GM19193 (cell line): ENCODE results near the gene BTBD7.

Source experiments
- POLR2A ChIP-seq: IDR thresholded peaks from 4 replicates; pipeline ENCODE4 v1.6.1; 2011; ENCODE audit not compliant: insufficient read depth, insufficient read length; ENCODE audit errors: extremely low read depth

The BTBD7 gene

DNA sequence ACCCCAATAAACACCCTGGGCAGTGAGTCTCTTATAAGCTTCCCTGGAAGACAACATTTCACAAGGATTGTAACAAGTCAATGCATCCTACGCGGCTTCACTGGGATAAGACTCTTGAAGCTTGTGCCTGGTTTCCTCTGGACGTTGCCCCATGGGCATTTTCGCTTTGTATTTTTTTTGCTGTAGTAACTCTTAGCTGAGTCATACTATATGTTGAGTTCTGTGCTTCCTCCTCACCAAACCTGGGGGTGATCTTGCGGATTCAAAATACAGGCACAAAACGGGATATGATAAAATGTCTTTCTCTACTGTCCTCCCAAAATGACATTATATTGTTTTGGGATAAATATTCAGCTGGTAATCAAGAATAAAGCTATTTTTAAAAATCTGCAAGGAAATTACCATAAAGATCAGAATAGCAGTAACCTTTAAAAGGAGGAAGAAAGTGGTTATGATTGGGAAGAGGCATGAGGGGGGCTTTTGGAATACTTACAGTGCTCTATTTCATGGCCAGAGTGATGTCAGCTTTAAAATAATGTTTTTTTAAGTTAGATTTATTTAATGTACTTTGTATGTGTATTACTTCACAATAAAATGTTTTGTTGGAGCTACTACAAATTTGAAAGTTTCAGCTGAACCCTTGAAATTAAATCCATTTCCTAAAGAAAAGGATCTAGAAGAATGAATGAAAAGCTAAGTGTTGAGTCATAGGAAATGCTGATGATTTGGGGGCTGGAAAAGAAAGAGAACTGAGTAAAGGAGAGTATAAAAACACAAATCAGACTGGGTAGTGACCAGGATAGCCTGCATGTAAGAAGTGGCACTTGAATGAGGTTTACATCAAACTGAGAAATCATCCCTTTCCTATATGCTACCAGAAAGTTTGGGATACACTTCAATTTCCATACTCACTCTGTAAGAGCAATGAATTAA, 14.7 kb downstream of the BTBD7 start:
- no peak for TF ChIP-seq POLR2A

DNA sequence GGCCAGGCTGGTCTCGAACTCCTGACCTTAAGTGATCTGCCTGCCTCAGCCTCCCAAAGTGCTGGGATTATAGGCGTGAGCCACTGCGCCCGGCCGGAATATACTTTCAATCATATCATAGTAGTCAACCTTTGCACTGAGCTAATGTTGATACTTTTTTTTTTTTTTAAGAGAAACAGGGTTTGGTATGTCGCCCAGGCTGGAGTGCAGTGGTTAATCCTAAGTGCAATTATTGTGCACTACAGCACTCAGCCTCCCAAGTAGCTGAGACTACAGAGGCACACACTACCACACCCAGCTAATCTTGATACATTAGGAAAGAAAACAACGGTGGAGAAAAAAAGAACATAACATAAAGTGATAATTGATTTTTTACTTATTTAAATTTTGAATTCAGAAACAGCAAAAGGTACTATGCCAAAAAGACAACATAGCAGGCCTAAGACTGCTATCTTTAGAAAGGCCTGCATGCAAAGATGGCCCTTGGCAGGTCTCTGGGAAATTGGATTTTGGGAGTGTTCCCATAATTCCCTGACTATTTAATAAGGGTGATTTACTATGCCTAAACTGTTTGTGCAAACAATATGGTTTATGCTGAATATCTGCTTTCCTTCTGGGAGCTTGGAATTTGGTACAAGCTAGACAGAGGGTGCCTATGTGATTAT, 15.5 kb downstream of the BTBD7 start:
- no peak for TF ChIP-seq POLR2A

DNA sequence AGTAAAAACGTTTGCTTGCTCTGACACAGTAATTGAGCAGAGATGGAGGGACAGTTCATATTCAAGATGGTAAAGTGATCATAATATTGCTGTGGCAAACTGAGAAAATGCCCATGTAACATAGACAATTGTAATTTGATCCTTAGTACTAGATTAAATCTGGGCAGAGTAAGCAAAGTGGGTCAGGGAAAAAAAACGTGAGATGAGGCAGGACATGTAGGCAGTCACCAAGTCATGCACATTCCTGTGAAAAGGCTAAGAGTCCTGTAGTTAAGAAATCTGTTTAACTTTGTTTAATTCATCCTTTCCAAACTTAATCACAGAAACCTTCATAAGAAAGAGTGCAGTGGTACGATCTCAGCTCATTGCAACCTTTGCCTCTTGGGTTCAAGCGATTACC, 16.1 kb downstream of the BTBD7 start:
- TF ChIP-seq POLR2A = no peak

DNA sequence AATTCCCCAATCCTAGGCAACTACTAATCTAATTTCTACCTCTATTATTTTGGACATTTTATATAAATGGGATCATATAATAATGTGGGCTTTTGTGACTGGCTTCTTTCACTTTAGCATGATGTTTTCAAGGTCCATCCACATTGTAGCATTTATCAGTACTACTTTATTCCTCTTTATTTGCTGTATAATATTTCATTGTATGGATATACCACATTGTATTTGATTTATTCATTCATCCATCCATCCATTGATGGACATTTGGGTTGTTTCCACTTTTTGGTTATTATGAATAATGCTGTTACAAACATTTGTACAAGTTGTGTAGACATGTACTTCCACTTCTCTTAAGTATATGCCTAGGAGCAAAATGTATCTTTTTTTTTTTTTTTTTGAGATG, 17.3 kb downstream of the BTBD7 start:
- no peak for TF ChIP-seq POLR2A

DNA sequence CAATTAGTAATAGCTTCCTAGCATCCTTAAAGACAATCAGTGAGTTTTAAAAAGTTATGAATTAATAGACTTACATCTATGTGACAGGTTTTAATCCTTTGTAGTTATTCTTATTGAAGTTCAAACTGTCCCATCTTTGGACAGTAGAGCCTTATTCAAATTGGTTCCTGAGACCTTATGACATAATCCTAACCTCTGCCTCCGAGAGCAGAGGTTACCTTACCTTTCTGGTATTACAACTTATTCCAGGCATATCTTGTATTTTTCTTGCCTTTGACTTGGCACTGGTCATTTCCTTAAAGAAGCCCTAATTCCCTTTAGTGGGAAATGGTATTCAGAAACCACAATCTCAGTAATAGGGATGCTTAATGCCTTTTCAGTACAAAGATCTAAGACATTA, 21.8 kb downstream of the BTBD7 start:
- TF ChIP-seq POLR2A = no peak

DNA sequence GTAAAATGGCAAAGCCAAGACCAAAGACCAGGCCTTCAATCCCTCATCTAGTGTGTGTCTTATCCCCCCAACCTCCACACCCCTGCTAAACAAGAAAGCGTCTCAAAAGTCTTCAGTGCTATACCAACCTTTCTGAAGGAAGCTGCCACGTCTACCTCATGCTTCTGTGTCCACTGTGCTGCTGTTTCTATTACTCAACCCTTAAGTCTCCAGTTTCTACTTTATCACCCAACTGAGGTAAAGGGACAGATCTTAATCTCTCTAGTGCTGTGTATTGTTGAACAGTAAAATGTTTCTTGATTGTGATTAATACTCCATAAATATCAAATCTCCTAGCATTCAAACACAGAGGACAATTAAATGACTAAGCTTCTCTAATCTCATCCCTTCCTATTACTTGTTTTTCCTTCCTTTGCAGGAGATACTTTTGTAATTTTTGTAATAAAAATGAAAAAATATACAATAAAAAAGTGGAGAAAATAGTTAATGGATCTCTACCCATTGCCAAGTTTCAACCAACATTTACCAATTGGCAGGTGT, 23.3 kb downstream of the BTBD7 start:
- TF ChIP-seq POLR2A = no peak

DNA sequence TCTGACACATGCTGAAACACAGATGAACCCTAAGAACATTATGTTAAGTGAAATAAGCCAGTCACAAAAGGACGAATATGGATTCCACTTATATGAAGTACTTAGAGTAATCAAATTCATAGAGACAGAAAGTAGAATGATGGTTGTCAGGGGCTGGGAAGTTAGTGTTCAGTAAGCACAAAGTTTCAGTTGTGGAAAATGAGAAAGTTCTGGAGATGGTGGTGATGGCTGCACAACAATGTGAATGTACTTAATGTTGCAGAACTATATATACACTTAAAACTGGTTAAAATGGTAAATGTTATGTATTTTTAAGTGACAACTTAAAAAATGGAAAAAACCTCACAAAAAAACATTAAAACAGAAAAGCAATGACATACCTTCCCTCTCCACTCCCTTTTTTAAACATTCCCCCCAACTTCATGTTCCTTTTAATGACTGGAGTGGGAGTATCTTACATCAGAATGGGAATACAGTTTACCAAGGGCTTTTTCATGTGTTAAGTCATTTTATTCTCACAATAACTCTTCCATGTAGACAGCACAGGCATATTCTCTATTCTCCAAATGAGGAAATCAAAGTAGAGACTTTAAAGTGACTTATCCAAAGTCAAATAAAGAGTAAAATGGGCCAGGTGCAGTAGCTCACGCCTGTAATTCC, 24.0 kb downstream of the BTBD7 start:
- no peak for TF ChIP-seq POLR2A

DNA sequence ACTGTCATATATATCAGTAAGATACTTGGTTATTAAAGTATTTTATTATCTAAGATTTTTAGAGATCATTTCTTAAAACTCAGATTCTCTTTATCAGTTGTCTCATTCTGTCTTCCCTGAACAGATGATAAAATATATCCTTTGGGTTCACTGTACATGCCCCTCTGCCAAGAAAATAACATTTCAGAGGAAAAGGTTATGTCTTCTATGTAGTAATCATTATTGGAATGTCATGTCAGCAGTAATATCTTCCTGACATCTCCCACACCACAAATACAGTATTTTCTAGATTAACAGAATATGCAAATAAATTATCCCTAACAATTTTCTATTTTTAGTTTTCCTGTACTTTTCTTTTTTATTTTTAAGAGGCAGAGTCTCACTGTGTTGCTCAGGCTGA, 26.0 kb downstream of the BTBD7 start:
- TF ChIP-seq POLR2A = no peak

DNA sequence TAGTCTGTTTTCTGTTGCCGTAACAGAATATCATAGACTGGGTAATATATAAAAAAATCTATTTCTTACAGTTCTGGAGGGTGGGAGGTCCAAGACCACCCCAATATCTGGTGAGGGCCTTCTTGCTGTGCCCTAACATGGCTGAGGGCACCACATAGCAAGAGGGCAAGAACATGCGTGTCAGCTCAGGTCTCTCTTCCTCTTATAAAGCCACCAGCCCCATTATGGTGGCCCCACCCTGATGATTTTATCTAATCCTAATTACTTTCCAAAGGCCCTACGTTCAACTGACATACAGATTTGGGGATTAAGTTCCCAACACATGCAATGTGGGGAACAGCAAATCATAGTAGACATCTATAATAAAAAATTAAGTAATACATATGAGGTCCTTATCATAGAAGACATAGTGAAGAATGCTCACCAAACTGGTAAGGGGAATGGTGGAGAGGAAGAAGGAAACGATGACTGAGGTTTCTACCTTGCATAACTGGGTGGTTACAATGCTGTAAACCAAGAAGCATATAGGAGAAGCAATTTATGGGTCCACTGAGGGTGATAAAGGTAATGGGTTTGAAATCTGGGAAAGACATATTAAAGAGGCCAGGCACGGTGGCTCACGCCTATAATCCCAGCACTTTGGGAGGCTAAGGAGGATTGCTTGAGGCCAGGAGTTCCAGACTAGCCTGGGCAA, 27.0 kb downstream of the BTBD7 start:
- TF ChIP-seq POLR2A = no peak

DNA sequence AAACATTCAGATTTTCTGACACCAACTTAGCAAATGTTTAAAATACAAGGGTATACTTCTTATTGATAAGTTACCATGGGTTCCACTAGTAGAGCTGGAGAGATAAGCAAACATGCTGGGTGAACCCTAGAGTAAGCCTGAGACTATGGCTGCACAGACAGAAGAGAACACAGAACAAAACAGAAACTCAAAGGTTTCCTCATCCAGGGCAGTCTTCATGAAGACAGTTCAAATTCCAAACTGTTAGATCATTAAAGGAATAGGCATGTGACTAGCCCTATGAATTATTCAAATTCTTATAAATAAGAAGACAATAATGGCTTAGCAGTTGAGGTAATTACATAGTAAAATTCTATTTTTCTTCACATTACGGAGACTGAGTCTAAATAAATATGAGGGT, 28.1 kb downstream of the BTBD7 start:
- no peak for TF ChIP-seq POLR2A

DNA sequence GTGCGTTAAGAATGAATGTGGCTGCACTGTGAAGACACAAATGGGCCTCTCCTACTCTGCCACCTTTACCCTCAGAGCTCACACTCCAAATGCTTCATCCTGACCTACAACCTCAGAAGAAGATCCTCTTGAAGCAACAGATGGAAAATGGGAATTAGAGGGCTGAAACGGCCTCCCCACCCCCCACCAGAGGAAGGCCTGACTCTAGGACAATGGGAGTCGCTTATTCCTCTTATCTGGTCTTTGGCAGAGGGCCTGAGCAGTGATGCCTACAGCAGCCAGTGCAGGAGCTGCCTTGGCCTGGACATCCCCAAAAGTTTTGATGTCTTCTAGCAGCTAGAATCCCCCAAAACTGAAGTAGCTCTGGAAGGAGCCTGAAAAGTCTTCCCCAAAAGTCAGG, 29.2 kb downstream of the BTBD7 start:
- TF ChIP-seq POLR2A = no peak

DNA sequence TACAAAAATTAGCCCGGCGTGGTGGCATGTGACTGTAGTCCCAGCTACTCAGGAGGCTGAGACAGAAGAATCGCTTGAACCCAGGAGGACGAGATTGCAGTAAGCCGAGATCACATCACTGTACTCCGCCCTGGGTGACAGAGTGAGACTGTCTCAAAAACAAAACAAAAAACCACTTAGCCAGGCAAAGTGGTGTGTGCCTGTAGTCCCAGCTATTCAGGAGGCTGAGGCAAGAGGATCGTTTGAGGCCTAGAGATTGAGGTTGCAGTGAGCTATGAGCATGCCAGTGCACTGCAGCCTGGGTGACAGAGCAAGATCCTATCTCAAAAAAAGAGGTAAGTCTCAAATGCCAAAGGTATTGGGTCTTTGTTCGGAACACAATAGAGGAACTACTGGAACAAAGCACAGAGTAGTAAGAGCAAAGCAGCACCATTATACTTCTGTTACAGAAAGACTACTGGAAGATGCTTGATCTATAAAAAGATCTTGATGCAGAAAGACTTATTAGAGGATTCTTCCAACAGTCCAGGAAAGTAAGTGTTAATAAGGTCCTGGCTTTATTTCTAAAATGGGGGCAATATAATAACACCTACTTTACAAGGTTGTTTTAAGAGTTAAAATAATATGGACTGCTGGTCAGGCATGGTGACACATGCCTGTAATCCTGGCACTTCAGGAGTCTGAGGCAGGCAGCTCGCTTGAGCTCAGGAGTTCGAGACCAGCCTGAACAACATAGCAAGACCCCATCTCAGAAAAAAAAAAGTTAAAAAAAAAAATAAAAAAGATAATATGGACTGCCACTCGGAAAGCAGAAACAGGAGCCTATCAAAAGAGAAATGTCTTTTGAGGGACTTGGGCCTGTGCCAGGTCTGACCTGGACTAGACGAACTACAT, 29.9 kb downstream of the BTBD7 start:
- TF ChIP-seq POLR2A = no peak

DNA sequence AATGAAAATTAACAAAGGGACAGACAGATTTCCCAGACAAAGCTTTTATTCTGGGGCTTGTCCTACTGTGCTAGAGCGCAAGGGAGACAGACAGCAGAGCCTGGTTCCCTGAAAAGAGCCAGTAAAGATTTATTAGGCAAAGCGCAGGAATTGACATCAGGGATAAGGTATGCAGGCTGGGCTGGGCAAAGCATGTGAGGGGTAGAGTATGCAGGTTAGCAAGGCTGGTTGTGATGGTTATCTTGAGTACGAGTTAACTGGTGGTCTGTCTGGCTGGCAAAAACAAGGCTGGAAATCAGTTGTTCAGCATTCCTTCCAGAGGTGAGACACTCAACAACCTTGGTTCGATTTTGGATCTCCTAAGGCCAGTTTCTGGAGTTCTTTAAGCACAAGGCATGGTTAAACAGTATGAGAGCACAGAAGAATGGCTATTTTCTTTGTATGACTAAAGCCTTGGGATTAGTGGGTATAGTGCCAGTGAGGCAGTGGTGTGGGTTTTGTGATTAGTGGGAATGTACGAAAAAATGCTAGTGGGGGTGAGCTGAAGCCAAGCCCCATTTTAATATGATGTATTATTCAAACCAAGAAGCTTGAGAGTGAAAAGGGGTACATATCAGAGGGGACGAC, 30.9 kb downstream of the BTBD7 start:
- TF ChIP-seq POLR2A = no peak
